ENCODE results near the gene PPP1R14C. TPM values are rescaled to one million over a fixed set of nuclear protein-coding genes. Genes with fewer than 3 reads are reported as not detected.
A peak's percentile ranks its signal among the peaks of the same experiment; 100 is the strongest.

The PPP1R14C gene
- total RNA-seq, 6 donors from 2014 or later: 12.0 to 34.5 (median 16.8) TPM

DNA sequence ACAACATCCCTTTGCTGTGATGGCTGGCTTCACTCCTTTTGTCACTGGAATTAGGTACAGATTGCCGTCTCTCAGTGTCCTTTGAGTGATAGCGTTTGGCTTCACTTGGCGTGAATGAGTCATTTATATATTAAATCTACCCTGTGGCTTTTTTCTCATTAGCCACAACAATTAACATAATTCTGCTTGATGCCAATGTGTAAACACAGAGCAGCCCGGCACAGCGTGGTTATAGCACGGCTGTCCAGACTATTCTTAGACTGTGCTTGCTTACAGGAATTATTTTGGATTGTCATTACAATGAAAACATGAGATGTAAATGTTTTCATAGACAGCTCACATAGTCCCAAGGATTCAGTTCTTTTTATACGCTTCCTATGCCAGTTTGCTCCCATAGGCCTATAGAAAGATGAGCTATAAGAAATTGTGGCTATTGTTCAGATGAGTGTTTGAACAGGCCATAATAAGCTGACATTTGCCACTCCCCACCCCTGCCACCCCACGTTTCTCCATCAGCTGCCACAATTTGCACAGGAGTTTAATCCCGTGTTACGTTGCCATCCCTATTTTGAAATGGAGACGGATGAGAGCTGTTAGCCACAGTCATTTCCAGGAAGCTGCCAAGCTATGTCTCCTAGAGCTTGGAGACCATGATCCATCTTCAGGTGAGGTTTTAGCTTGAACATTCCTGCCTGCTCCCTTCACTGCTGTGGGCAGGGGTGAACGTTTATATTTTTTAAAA, 65.9 kb downstream of the PPP1R14C start:
- 77 to 82% methylated on average over 12 of the region's 12 CpGs for WGBS, 2 donors

DNA sequence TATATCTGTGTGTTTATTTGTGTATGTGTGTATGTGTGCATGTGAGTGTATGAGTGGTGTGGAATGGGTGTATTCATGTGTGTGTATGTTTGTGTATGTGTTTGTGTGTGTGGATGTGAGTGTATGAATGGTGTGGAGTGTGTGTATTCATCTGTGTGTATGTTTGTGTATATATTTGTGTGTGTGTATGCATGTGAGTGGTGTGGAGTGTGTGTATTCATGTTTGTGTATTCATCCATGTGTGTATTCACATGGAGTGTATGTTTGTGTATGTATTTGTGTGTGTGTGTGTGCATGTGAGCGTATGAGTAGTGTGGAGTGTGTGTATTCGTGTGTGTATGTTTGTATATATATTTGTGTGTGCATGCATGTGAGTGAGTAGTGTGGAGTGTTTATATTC, 66.6 kb downstream of the PPP1R14C start:
- TF ChIP-seq, protein P1, sequence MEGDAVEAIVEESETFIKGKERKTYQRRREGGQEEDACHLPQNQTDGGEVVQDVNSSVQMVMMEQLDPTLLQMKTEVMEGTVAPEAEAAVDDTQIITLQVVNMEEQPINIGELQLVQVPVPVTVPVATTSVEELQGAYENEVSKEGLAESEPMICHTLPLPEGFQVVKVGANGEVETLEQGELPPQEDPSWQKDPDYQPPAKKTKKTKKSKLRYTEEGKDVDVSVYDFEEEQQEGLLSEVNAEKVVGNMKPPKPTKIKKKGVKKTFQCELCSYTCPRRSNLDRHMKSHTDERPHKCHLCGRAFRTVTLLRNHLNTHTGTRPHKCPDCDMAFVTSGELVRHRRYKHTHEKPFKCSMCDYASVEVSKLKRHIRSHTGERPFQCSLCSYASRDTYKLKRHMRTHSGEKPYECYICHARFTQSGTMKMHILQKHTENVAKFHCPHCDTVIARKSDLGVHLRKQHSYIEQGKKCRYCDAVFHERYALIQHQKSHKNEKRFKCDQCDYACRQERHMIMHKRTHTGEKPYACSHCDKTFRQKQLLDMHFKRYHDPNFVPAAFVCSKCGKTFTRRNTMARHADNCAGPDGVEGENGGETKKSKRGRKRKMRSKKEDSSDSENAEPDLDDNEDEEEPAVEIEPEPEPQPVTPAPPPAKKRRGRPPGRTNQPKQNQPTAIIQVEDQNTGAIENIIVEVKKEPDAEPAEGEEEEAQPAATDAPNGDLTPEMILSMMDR (IDR thresholded peaks at IDR 0.05): no peak
- TF ChIP-seq EP300 (IDR thresholded peaks at IDR 0.05): no peak
- TF ChIP-seq POLR2AphosphoS5 (IDR thresholded peaks at IDR 0.05): no peak
- no peak for TF ChIP-seq POLR2A (IDR thresholded peaks at IDR 0.05)
- Histone ChIP-seq H3K4me1 (peaks cover 0 to 6% (median 2%) of the 10 kb centered on the region in 4 donors), H3K27ac (no peak overlapping the region), H3K36me3 (no peaks in the 10 kb centered on the region), H3K4me3 (no peak overlapping the region), H3K27me3 (no peaks in the 10 kb centered on the region), H3K9me3 (no peaks in the 10 kb centered on the region)
- ATAC-seq (ENCODE audit: low FRiP score in 2 of 2) (no peak), DNase-seq (no peak)
- 91 to 100% methylated on average over 2 of the region's 2 CpGs for WGBS, 2 donors

More for the DNA sequence above, 65.9 kb downstream of the PPP1R14C start:
- no peak for DNase-seq
- no peak for ATAC-seq (ENCODE audit: low FRiP score in 2 of 2)
- H3K36me3 ChIP-seq: no peaks in the 10 kb centered on the region
- no peaks in the 10 kb centered on the region for H3K27me3 ChIP-seq
- H3K4me3 ChIP-seq: no peak overlapping the region
- peaks cover 0 to 6% (median 2%) of the 10 kb centered on the region in 4 donors for H3K4me1 ChIP-seq
- no peak overlapping the region for H3K27ac ChIP-seq
- no peak for TF ChIP-seq EP300 (IDR thresholded peaks at IDR 0.05)
- no peak for TF ChIP-seq POLR2AphosphoS5 (IDR thresholded peaks at IDR 0.05)
- TF ChIP-seq POLR2A (IDR thresholded peaks at IDR 0.05): no peak
- TF ChIP-seq, protein P1 (IDR thresholded peaks at IDR 0.05): no peak
- no peaks in the 10 kb centered on the region for H3K9me3 ChIP-seq

DNA sequence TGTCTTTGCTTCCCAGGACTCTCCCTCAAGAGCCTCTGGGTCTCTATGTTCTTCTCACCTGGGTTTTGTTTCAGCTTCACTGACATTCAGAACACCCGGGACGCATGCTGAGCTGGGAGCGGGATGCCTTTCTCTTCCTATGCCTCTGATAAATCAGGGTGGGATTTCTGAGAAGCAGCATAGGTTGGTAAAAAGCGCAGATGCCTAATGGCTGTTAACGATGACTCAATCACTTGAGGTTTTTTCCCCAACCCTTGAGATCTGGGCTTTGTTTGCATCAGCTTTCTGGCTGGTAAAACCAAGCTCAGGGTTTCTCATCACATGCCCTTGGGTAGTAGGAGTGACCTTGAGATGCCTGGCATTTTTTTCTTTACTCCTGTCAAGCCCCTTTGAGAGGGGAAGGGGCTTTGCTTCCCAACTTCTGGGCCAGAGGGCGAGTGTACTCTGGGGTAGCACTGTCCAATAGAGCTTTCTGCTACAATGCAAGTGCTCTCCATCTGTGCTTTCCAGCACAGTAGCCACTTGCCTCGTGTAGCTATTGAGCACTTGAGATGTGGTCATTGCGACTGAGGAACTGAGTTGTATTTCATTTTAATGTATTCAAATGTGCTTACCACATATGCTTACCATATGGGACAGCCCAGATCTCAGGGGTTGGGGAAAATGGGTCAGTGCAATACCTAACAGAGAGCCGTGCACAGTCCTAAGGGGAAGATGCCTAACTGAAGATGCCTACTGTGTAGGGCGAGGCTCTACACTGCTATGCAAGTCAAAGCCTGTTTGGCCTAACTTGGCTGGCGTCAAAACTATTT, 69.1 kb downstream of the PPP1R14C start:
- peak in 1 of 2 donors; percentile 68 for ATAC-seq (ENCODE audit: low FRiP score in 2 of 2)
- Histone ChIP-seq H3K4me1 (peaks cover 0 to 6% (median 0%) of the 10 kb centered on the region in 4 donors), H3K27me3 (no peaks in the 10 kb centered on the region), H3K27ac (peak overlapping the region in 1 of 4 donors; percentile 17), H3K36me3 (no peaks in the 10 kb centered on the region), H3K4me3 (no peak overlapping the region), H3K9me3 (no peaks in the 10 kb centered on the region)
- peak in 1 of 2 donors; percentile 56 for DNase-seq
- TF ChIP-seq POLR2A (IDR thresholded peaks at IDR 0.05) (no peak), POLR2AphosphoS5 (IDR thresholded peaks at IDR 0.05) (no peak), EP300 (IDR thresholded peaks at IDR 0.05) (no peak)
- TF ChIP-seq, protein P1 (IDR thresholded peaks at IDR 0.05): no peak
- 78 to 79% methylated on average over 11 of the region's 11 CpGs for WGBS, 2 donors

DNA sequence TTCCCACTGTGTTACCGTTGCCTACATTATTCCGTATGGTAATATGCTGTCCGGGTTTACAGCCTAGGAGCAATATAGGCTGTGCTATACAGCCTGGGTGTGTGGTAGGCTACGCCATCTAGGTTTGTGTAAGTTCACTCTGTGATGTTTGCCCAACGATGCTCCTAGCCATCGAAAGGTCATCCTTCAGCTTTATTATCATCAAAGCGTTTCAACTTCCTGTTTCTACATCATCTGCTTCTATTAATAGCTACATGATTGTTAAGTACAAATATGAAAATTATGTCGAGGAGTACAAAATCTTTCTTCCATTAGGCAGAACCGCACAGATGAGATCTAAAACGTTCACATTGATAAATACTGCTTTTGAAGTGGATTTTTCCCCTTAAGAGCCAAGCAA, 69.9 kb downstream of the PPP1R14C start:
- peaks cover 0 to 6% (median 0%) of the 10 kb centered on the region in 4 donors for H3K4me1 ChIP-seq
- ATAC-seq (ENCODE audit: low FRiP score in 2 of 2) (no peak), DNase-seq (no peak)
- WGBS, 2 donors: 52 to 56% methylated on average over 10 of the region's 10 CpGs
- no peaks in the 10 kb centered on the region for H3K27me3 ChIP-seq
- TF ChIP-seq EP300 (IDR thresholded peaks at IDR 0.05) (no peak), POLR2A (IDR thresholded peaks at IDR 0.05) (no peak), POLR2AphosphoS5 (IDR thresholded peaks at IDR 0.05) (no peak)
- TF ChIP-seq, protein P1 (IDR thresholded peaks at IDR 0.05): no peak
- H3K27ac ChIP-seq: no peak overlapping the region
- no peaks in the 10 kb centered on the region for H3K9me3 ChIP-seq
- no peak overlapping the region for H3K4me3 ChIP-seq
- H3K36me3 ChIP-seq: no peaks in the 10 kb centered on the region
